ENCODE data around the gene CCSER2.
"Not testable (repeated sequence)": the region's sequence is repeated elsewhere in the genome, so short reads cannot be mapped to it uniquely, and the experiment has no call there.

Gene CCSER2

GRCh38 chr10:84391326-84391725, 62.9 kb downstream of the CCSER2 start:
- DNase-seq (ENCODE audit: low read depth, low spot score), result peak; percentile 68

DNA sequence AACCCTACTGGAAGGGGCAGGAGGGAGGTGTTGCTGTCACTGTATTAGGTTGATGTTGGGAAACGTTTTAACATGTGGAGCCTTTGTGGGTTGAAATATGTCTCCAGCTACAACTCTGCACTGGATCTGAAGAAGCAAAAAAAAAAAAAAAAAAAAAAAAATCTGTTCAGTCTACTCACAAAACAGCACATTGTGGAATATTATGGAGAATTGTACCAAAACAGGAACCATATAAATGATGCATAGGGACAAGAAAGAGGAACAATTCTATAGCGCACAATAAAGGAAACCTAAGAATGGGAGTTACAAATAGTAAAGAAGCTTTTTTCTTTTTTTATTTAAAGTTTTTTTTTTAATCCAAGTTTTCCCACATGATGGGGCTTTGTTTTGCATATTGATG, 63.8 kb downstream of the CCSER2 start:
- DNase-seq (ENCODE audit: low read depth, low spot score), result no peak

DNA sequence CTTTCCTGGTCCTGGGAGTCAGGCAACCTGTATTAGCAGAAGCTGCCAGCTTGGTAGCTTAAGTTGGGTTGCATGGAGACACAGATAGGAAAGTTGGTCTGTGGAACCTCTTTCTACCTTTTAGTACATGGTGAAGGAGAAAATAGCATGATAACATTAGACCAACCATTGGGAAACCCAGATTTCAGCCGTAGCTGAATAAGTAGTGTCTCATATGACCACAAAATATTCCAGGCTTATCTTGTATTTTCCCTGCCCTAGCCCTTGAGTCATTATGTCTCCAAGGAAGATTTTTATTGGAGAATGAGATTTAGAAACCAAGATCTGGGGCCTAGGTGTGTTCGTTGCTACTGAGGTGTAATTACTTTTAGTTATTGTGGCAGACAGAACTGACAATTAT, 67.2 kb downstream of the CCSER2 start:
- no peak for DNase-seq (ENCODE audit: low read depth, low spot score)

DNA sequence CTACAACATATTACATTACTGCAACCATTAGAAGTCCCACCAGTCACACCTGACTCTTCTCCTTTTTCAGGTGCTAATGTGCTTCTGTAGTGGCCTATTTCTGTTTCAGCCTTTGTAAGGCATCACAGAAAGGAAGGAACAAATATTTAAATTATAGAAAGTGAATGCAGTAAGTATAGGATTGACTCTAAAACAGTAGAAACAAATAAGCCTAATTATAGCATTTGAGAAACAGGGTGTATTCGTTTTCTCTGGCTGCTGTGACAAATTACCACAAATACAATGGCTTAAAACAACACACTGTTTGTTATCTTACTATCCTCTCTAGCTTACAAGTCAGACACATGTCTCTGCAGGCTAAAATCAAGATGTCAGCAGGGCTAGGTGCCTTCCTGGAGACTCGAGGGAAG, 69.4 kb downstream of the CCSER2 start:
- no peak for DNase-seq (ENCODE audit: low read depth, low spot score)

DNA sequence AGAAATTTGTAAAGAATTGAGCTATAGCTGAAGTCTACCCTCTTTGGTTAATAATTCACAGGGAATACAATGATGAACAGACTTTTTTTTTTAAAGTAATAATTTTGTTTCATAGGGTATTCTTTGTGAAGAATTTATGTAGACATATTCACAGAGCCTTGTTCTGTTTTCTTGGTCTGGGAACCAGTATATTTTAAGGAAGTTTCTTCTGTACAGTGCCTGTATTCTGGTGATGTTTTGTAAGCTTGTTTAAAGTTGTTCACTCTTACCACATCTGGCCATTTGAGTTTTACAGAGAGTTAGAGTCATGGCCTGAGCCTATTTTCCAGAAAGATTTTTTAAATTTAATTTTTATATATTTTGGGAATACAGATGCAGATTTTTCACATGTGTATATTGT, 70.3 kb downstream of the CCSER2 start:
- DNase-seq (ENCODE audit: low read depth, low spot score), result no peak

- no peak for DNase-seq (ENCODE audit: low read depth, low spot score)
These were observed 73.6 kb downstream of the CCSER2 start for GRCh38 chr10:84401854-84402611.

DNA sequence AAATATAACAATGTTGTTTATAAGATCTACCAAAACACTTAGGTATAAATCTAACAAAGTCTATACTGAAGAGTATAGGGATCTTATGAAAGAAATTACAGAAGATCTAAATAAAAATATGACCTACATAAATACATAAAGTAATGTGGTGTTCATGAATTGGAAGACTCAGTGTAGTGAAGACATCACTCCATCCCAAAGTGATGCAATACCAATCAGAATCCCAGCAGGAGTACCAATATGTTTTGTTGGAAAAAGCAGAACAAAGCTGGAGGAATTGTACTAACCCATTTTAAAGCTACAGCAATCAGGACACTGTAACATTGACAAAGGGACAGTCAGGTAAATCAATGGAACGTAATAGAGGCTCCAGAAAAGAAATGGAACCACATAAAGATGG, 76.4 kb downstream of the CCSER2 start:
- no peak for DNase-seq (ENCODE audit: low read depth, low spot score)

DNA sequence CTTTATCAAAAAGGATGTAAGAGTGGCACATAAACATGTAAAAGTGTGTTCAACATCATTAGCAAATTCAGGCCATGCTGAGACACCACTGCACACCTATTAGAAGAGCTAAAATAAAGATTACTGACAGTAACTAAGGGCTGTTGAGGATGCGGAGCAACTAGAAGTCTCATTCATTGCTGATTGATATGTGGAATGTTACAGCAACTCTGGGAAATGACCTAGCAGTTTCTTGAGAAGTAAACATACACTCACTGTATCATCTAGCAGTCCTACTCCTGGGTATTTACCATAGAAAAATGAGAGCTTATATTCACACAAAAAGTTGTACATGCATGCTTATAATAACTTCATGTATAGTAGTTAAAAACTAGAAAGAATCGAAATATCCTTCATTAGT, 77.3 kb downstream of the CCSER2 start:
- DNase-seq (ENCODE audit: low read depth, low spot score), result no peak

GRCh38 chr10:84406561-84406960, 78.2 kb downstream of the CCSER2 start:
- peak; percentile 49 for DNase-seq (ENCODE audit: low read depth, low spot score)

- no peak for DNase-seq (ENCODE audit: low read depth, low spot score)
These were observed 79.1 kb downstream of the CCSER2 start for GRCh38 chr10:84407388-84408049.

DNA sequence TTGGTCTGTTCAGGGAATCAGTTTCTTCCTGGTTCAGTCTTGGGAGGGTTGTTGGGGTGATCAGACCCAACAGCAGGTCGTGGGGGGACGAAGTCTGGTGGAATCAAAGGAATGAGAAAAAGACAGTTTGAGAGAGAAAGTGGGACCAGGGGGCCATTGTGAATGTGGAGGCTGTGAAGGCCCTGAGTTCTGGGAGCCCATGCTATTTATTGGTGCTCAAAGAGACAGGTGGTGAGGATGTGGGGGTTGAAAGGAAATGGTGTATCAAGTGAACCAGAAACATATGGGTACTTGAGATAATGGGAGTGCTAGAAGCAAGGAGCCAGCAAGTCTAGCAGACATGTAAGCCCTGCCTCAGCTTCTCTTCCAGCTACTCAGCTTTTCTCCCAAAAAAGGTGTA, 84.1 kb downstream of the CCSER2 start:
- no peak for DNase-seq (ENCODE audit: low read depth, low spot score)

DNA sequence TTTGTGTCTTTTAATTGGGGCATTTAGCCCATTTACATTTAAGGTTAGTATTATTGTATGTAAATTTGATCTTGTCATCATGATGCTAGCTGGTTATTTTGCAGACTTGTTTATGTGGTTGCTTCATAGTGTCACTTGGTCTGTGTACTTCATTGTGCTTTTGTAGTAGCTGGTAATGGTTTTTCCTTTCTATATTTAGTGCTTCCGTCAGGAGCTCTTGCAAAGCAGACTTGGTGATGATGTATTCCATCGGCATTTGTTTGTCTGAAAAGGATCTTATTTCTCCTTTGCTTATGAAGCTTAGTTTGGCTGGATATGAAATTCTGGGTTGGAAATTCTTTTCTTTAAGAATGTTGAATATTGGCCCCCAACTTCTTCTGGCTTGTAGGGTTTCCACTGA, 85.7 kb downstream of the CCSER2 start:
- DNase-seq (ENCODE audit: low read depth, low spot score), result not testable (repeated sequence)

- DNase-seq (ENCODE audit: low read depth, low spot score), result peak; percentile 20
These were observed 87.3 kb downstream of the CCSER2 start for GRCh38 chr10:84415539-84416244.

- no peak for DNase-seq (ENCODE audit: low read depth, low spot score)
These were observed 87.8 kb downstream of the CCSER2 start for GRCh38 chr10:84416245-84416555.

DNA sequence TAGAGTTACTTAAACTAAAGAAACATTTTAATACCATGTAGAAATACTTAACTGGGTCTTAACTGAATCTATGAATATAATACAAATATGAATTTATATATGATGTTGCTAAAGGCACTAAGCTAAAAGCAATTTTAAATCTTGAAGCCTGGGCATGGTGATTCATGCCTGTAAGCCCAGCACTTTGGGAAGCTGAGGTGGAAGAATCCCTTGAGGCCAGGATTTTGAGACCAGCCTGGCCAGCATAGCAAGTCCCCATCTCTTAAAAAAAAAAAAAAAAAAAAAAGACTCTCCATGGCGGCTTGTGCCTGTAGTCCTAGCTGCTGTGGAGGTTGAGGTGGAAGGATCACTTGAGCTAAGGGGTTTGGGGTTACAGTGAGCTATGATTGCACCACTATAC, 95.3 kb downstream of the CCSER2 start:
- no peak for DNase-seq (ENCODE audit: low read depth, low spot score)

DNA sequence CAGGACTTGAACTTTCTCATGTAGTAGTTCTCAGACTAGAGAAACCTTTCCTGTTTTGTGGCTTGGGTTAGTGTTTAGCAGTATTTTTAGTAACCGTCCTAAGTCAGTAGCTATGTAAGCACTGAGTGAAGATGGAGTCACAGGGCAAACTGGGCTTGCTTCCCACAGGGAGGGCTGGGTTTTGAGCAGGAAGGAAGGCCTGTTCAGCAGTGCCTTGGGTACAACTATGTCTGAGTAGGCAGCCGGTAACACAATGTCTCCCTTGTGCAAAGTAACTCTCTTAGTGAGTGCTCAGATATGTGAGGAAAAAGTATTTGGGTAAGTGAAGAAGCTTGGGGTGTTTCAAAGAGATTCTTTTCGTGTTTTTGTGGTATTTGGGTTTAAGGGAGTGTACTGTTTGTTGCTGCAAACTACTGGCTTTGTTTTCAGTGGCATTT, 96.4 kb downstream of the CCSER2 start:
- DNase-seq (ENCODE audit: low read depth, low spot score), result peak; percentile 97

GRCh38 chr10:84427903-84428650, 99.7 kb downstream of the CCSER2 start:
- peak; percentile 67 for DNase-seq (ENCODE audit: low read depth, low spot score)

DNA sequence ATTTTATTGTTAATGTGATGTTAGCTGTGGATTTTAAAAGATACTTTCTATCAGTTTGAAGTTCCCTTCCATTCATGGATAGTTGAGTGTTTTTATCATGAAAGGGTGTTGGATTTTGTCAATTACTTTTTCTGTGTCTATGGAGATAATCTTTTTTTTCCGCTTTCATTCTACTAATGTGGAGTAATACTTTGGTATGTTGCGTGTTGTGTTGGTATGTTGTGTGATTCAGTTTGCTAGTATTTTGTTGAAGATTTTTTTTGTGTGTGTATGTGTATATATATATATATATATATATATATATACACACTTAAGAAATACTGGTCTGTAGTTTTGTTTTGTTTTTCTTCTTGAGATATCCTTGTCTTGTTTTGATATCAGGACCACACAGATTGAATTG, 100.3 kb downstream of the CCSER2 start:
- no peak for DNase-seq (ENCODE audit: low read depth, low spot score)

- peak; percentile 33 for DNase-seq (ENCODE audit: low read depth, low spot score)
These were observed 101.6 kb downstream of the CCSER2 start for GRCh38 chr10:84429926-84430520.

DNA sequence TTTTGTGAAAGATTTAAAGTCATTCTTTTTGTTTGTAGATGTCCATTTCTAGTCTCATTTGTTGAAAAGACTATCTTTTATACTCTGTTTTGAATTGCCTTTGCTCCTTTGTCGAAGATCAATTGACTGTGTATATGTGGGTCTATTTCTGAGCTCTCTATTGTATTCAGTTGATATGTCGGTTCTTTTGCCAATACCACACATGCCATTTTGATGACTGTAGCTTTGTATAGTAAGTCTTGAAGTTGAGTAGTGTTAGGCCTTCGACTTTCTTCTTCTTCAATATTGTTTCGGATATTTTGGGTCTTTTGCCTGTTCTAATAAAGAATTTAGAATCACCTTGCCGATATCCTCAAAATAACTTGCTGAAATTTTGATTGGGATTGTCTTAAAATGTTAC, 104.5 kb downstream of the CCSER2 start:
- peak; percentile 73 for DNase-seq (ENCODE audit: low read depth, low spot score)

DNA sequence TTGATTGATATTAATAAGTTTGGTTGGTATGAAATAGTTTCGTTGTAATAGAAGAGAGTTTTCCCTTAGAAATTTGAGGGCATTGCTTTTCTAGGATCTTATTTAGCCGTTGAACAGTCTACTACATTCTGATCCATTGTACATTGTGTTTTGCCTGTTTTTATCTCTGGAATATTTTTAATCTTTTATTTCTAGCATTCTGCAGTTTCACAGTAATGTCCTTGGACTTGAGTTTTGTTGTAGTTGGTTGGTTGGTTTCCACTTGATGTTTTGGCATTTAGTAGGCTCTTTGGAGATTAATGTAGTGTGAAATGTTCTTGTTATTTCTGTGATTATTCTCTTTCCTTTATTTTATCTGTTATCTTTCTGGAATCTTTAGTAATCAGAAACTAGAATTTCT, 112.4 kb downstream of the CCSER2 start:
- no peak for DNase-seq (ENCODE audit: low read depth, low spot score)

Data from astrocyte of the hippocampus (primary cell).